Cardiac septum (tissue), 1 donor: ENCODE measurements around the gene DRAM1. TPM values are rescaled to one million over a fixed set of nuclear protein-coding genes. Genes with fewer than 3 reads are reported as not detected.
"Not testable (repeated sequence)": the region's sequence is repeated elsewhere in the genome, so short reads cannot be mapped to it uniquely, and the experiment has no call there.

Source experiments
- DNase-seq: peaks from one replicate; pipeline ENCODE4 v3.0.0-alpha.2; 2020; ENCODE audit warnings: low spot score
- intact Hi-C: fragments of 100-400 bp; cut with DNase I; formaldehyde crosslinking; loops from one replicate; pipeline ENCODE4 v1.14.0; 2022
- total RNA-seq: library from RNA; stranded (reverse); fragmentation: NEBNext Ultra II Directional; extraction: Animal tissue kit (Norgen Biotek cat#: 25700); gene quantifications from one replicate; pipeline ENCODE4 v1.2.1, GENCODE V29; 2021
- donor health status: DM: no; HTN: no; CAD: no.

Gene DRAM1
- total RNA-seq, 1 donor from 2014 or later: 5.4 TPM

DNA sequence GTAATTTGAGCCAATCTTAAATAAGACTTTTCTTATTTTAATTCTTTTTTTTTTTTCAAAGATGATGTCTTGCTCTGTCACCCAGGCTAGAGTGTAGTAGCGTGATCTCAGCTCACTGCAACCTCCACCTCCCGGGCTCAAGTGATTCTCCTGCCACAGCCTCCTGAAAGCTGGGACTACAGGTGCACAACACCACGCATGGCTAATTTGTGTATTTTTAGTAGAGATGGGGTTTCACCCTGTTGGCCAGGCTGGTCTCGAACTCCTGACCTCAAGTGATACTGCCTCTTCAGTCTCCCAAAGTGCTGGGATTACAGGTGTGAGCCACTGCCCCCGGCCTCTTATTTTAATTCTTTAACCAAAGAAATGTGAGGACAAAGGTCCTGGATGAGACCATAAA is 20.8 kb upstream of the DRAM1 start:
- intact Hi-C loops, DNase-seq: not testable (repeated sequence)

DNA sequence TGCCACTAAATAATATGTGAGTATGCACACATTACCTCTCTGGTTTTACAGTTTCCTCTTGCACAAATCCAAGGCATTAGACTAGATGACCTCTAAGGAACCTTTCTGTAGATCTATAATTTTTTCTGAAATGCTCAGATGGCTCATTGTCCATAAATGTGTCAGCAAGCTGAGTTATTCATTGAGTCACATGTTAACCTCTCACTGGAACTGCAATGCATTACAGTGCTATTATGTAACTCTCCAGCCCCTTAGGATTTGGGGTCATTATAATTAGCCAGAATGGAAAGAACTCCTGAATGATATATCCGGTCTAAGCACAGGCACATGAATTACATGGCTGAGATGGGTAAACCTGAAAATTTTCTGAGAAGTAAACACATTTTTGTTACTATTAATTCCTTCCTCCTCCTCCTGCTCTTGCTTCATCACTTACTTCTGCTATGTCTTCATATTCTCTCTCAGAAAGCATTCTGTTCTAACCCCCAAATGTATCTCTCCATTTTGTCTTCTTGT is 20.3 kb upstream of the DRAM1 start:
- intact Hi-C loops: no loop called here

DNA sequence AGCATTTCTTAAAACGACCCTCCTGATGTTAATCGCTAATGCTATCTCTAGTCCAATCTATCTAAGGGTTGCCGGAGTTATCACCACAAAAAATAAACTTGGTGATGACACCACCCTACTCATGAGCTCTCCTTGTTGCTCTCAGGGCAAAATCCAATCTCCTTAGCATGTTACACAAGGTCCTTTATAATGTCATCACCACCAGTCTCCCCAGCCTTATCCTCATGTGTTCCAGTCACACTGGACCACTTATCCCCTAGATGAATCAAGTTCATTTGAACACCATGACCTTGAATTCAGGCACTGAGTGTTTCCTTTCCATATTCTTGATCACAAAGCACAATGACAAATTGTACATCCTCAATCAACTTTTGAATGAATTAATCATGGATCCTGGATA is 19.0 kb upstream of the DRAM1 start:
- intact Hi-C loops: no loop called here
- DNase-seq: no peak

More for the DNA sequence above, 20.3 kb upstream of the DRAM1 start:
- no peak for DNase-seq

DNA sequence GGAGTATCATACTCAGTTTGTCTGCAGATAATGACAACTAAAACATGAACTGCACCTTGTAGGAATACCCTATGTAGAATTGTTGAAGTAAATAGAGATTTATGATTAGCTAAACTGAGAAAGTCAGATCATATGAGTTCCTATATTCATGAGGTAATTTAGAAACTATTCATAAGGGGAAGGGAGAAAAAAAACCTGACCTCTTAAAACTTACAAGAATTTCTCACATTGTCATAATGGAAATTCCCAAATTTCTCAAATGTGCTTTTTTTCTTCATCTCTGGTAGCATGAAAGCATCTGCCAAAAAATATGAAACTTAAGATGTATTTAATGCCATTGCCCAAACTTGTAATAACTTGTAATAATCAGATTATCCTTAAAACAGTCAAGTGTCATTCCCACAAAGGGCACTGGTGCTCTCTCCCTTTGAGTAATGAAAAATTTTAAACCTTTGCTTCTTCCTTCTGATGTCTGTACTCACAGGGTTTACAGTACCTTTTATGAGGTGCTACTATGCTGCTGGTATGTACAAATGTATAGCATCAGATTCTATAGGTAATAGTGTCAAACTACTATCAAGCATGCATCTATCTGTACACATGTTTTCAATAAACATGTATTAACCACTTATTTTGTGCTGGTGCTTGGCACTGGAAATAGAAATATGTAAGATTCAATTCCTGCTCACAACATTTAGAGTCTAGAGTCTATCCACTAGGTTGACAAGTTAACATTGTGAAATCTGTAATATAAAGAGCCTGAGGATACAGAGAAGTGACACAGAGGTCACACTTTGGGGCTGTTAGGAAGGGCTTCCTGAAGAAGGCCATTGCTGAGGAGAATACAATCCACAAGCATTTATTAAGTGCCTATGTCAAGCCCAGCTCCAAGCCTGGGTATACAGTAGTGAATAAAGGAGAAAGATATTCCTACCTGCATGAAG is 17.4 kb upstream of the DRAM1 start:
- intact Hi-C loops: no loop called here

DNA sequence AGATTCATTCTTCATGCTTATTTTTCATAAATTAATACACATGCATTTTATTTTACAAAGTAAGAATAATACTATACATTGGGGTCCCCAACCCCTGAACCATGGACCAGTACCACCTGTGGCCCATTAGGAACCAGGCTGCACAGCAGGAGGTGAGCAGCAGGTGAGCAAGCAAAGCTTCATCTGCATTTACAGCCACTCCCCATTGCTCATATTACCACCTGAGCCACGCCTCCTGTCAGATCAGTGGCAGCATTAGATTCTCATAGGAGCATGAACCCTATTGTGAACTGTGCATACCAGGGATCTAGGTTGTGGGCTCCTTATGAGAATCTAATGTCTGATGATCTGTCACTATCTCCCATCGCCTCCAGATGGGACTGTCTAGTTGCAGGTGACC is 15.7 kb upstream of the DRAM1 start:
- intact Hi-C loops, DNase-seq: not testable (repeated sequence)

More for the DNA sequence above, 17.4 kb upstream of the DRAM1 start:
- DNase-seq: no peak

DNA sequence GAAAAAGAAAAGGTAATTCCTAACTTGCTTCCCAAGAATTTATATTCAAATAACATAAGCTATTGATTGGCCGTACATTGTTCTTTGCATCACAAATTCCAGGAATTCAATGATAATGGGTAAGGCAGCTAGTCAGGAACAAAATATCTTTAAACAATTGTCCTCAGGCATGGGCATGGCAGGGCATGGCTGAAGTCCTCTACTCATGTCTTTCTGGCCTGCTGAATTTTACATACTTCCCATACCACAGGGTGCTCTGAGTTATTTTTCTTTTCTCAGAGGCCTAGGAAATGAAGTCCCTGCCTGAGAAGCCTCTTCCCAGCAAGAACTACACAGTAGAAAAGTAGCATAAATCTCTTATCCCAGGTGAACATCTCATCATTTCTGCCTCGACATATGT is 15.1 kb upstream of the DRAM1 start:
- DNase-seq: no peak
- intact Hi-C loops: no loop called here

DNA sequence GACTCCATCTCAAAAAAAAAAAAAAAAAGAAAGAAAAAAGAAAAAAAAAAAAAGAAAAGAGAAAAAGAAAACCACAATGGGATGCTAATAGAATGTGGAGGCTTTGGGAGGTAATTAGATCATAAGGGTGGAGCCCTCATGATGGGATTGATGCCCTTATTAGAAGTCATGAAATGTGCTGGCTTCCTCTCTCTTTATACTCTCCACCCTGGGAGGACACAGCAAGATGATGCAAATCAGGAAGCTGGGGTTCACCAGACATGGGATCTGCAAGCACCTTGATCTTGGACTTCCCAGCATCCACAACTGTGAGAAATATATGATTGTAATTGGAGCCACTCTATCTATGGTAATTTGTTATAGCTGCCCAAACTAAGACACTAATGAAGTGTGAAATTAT is 13.4 kb upstream of the DRAM1 start:
- DNase-seq: no peak
- intact Hi-C loops: no loop called here

DNA sequence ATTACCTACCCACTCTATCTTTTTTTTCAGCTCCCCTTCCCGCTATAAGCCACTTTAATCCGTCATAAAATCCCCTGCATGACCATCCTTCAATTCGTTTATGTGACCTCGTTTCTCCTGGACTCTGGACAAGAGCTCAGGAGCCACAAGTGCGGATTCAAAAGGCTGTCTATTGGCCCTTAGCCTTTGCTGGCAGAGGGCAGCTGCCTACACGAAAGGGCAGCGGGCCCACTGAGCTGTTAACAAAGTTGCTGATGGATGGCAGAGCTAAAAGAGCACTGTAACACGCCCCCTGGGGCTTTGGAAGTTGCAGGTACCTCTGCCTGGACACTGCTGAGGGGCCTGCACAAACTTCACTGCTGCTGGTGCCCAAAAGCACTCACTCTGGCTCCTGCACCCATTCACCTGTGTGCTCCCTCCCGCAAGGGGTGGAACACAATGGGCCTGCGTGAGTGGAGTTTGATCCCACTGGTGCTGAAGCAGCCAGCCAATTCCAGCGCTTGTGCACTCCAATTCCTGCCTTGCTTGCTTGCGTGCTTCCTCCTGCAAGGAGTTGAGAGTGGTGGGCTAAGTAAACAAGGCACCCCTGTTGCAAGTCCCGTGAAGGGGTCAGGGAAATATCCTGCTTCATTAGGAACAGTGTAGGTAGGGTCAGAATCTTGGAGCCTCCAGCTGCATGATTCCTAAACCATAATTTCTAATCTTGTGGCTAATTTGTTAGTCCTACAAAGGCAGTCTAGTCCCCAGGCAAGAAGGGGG is 10.6 kb upstream of the DRAM1 start:
- intact Hi-C loops: no loop called here
- DNase-seq: no peak

DNA sequence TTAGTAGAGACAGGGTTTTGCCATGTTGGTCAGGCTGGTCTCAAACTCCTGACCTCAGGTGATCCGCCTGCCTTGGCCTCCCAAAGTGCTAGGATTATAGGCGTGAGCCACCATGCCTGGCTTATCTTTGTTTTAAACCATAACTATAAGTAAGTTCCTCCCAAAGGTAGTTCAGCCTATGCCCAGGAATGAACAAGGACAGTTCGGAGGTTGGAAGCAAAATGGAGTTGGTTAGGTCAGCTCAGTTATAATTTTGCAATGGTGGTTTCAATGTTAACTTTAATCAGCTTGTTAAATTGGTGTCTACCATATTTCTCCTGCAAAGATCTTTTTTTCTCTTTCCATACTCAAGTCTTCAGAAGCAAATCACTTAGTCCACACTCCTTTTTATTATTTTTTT is 9.8 kb upstream of the DRAM1 start:
- intact Hi-C loops, DNase-seq: not testable (repeated sequence)

DNA sequence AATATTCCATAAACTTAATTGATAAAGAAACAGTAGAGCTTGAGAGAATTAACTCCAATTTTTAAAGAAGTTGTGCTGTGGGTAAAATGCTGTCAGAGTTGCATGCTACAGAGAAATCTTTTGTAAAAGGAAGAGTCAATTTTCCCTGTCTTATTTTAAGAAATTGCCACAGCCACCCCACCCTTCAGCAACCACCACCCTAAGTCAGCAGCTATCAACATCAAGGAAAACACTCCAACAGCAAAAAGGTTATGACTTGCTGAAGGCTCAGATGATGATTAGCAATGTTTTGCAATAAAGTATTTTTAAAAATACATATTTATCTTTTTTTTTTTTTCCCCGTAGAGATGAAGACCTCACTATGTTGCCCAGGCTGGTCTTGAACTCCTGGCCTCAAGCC is 6.5 kb upstream of the DRAM1 start:
- DNase-seq: no peak
- intact Hi-C loops: no loop called here

DNA sequence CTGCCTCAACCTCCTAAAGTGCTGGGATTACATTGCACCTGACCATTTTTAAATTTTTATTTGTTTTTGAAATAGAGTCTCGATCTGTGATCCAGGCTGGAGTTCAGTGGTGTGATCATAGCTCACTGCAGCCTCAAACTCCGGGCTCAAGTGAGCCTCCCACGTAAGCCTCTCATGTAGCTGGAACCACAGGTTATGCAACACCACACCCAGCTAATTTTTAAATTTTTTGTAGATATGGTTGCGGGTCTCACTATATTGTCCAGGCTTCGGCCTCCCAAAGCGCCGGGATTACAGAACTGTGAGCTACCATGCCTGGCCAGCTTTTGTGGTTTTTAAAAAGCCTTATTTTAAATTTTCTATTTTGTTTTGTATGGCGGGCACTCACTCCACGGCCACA is 2.2 kb upstream of the DRAM1 start:
- intact Hi-C loops: no loop called here
- DNase-seq: no peak

DNA sequence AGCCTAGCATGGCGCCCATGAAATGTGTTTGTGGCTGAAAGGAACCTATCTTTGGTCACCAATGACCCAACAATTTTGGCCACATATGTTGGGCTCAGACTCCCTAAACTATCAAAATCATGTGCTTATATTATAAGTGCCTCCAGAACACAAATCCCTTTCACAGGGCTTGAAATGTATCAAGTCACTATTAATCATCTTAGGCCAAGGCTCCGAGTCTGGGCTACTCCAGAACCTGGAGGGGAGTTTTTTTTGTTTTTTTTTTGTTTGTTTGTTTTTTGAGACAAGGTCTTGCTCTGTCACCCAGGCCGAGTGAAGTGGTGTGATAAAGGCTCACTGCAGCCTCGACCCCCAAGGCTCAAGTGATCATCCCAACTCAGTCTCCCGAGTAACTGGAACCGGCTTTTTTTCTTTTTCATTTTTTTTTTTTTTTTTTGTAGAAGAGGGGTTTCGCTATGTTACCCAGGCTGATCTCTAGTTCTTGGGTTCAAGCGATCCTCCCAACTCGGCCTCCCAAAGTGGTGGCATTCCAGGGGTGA is 989 bp upstream of the DRAM1 start:
- DNase-seq: no peak
- intact Hi-C loops: loop anchor here (2.0 kb wide), 1 partner anchor 46 kb away; the partner anchor contains the start of gene GNPTAB

DNA sequence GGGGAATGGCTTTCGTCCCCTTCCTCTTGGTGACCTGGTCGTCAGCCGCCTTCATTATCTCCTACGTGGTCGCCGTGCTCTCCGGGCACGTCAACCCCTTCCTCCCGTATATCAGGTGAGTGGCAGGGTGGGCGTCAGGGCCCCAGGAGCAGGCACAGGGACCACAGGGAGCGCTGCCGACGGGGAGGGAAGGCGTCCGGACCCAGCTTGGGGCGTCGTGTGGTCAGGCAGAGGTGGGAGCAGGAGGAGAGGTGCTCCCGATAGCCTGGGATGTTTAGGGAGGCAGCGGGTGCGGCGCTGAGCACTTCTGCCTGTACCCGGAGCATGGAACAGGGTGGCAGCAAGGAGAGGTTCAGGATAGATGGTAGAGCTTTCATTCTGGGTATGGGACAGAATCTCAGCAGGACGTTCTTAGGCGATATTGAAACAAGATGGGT is 444 bp downstream of the DRAM1 start:
- intact Hi-C loops: loop anchor here (2.0 kb wide), 1 partner anchor 47 kb away; the partner anchor contains the start of gene GNPTAB
- DNase-seq: no peak

DNA sequence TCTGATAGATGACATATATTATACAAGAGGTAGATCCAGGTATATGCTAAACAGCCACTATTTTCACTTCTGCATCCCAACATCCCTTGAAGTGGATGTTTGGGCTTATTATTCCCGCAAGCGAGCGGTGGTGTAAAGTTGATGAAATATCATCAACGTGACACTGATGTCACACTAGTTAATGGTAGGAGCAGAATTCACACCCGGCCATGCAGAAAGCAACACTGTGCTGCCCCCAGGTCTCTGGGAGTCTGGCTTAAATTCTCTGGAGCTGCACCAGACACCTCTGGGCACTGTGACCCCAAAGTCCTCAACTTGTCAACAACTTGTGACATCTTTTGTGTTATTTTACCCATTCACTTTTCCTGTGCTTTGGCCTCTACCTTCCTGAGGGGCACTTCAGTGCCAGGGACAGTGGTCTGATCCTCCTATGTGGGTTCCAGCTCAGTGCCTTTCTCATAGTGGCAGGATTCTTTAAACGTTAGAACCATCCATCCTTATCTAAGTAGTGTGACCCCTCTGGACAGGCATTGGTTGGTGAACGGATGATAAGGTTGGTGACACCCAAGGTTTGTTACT is 952 bp downstream of the DRAM1 start:
- intact Hi-C loops: no loop called here
- DNase-seq: no peak

DNA sequence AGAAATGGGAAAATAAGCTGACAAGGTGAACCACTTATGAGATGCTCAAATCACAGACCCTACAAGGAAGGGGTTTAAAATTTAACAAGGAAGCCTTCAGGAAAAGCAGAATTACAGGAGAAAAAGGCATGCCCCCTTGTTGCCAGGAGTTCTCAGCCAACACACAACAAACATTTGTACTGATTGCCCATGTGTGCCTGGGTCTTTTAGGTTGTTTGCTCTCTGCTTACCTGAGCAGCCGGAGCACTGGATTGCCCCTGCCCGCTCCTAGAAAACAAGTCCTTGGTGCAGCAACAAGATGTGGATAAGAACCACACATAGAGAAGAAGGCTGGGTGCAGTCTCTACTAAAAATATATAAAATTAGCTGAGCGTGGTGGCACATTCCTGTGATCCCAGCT is 3.4 kb downstream of the DRAM1 start:
- DNase-seq: no peak

DNA sequence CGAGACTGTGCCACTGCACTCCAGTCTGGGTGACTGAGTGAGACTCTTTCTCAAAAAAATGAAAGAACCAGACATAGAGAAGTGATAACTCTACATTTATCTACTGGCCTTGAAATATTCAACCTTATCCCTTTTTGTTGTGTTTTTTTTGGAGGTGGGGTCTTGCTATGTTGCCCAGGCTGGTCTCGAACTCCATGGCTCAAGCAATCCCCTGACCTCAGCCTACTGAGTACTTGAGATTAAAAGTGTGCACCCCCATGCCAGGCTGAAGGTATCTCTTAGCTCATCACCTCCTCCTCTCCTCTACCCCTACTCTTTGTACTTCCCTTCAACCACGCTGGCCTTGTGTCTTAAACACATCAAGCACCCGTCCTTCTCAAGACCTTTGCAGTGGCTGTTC is 3.8 kb downstream of the DRAM1 start:
- intact Hi-C loops: no loop called here
- DNase-seq: no peak

More for the DNA sequence above, 3.4 kb downstream of the DRAM1 start:
- intact Hi-C loops: no loop called here

DNA sequence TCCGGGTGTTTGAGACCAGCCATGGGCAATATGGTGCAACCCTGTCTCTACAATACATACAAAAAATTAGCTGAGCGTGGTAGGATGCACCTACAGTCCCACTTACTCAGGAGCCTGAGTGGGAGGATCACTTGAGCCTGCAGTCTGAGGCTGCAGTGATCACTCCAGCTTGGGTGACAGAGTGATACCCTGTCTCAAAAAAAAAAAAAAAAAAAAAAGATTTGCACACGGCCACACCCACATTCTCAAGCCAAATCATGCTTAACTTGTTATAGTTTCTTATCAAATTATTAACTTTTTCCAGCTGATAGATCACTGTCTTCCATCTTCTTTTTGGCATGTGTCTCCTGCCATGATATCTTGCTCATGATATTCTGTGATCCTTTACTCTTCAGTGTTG is 6.8 kb downstream of the DRAM1 start:
- intact Hi-C loops: no loop called here
- DNase-seq: no peak

DNA sequence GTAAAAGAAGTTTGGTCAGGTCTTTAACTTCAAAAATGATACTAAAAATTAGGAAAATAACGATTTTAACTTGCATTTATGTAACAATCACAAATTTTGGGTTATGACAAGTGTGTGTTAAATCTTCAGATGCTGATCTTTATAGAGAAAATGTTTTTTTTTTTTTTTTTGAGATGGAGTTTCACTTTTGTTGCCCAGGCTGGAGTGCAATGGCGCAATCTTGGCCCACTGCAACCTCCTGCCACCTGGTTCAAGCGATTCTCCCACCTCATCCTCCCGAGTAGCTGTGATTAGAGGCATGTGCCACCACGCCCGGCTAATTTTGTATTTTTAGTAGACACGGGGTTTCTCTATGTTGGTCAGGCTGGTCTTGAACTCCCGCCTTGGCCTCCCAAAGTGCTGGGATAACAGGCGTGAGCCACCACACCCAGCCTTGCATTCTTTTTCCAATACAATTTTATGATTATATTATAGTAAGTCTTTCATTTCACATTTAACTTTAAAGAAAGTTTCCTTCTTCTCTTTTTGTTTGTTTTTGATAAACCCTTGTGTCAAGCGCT is 7.5 kb downstream of the DRAM1 start:
- intact Hi-C loops, DNase-seq: not testable (repeated sequence)

DNA sequence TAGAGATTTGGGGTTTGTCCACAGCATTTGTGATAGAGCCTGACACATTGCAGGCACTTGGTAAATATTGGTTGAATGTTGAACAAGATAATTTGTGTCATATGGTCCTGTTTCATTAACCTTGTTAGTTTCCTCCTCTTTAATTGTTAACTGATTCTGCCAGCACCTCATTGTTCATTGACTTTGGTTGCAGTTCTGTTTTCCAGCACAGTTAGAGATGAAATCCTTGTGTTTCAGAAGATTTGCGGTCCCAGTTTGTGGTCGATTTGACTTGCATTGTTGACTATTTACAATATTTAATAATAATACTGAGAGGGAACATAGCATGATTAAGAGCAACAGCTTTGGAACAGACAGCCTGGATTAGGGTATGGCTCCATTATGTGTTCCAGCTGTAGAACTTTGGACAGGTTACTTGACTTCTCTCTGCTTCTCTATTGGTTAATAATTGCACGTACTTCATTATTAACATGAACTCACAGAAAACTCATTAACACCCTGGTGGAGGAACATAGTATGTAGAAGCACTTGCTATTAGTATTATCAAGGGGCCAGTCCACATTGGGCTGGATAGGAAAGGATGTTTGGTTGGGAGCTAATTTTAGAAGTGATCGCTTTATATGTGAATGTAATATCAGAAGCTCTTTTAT is 8.7 kb downstream of the DRAM1 start:
- intact Hi-C loops: no loop called here
- DNase-seq: no peak
